Thoracic aorta (tissue), 2 donors: ENCODE measurements around the gene MB21D2. TPM values are rescaled to one million over a fixed set of nuclear protein-coding genes. Genes with fewer than 3 reads are reported as not detected.

ENCODE experiments used
- ATAC-seq: fragments of 150-250 bp; one replicate; pipeline ENCODE4 v1.8.0; 2017; ENCODE audit warnings: low read depth; ENCODE audit not compliant: insufficient number of reproducible peaks, low FRiP score
- DNase-seq: peaks from one replicate; pipeline ENCODE4 v3.0.0-alpha.2; 2020; ENCODE audit warnings: low spot score
- H3K27ac ChIP-seq, 2 donors: fragments of 200-600 bp; sonication (generic); 1 replicate in 1 of 2; 2 replicates in 1 of 2; pipeline ENCODE4 v1.5.1; 2016; ENCODE audit warnings: mild to moderate bottlenecking in 2 of 2, moderate library complexity in 2 of 2
- H3K27me3 ChIP-seq: fragments of 200-600 bp; sonication (generic); replicated peaks from 2 replicates; pipeline ENCODE4 v1.6.0; 2016; ENCODE audit warnings: mild to moderate bottlenecking; ENCODE audit not compliant: insufficient read depth
- H3K36me3 ChIP-seq: fragments of 200-600 bp; sonication (generic); one replicate; pipeline ENCODE4 v1.5.1; 2016
- H3K4me1 ChIP-seq, 2 donors: fragments of 200-600 bp; sonication (generic); 1 replicate in 1 of 2; 2 replicates in 1 of 2; pipeline versions ENCODE4 v1.5.1 to v1.6.0; 2016; ENCODE audit warnings: low read depth in 2 of 2, mild to moderate bottlenecking in 1 of 2; ENCODE audit not compliant: control insufficient read depth in 1 of 2
- H3K4me3 ChIP-seq: fragments of 200-600 bp; sonication (generic); 2 replicates; pipeline ENCODE4 v1.5.1; 2016; ENCODE audit warnings: mild to moderate bottlenecking
- H3K9me3 ChIP-seq: fragments of 200-600 bp; sonication (generic); 2 replicates; pipeline ENCODE4 v1.5.1; 2016
- CTCF ChIP-seq: fragments of 200-600 bp; sonication (generic); IDR thresholded peaks from one replicate; pipeline ENCODE4 v1.5.1; 2019; ENCODE audit warnings: antibody characterized with exemption
- total RNA-seq, 2 donors: library from RNA; depleted of rRNA; stranded (reverse); fragments of >200 nt; gene quantifications; one replicate each; pipeline versions ENCODE4 v1.1.0 to v1.2.3, GENCODE V29; 2016

Gene MB21D2
- total RNA-seq, 2 donors from 2014 or later: 4.9 to 6.4 TPM

GRCh38 chr3:192896208-192896607 is 21.4 kb downstream of the MB21D2 start:
- DNase-seq: no peak
- no peaks in the 10 kb centered on the region for H3K27me3 ChIP-seq
- no peak for ATAC-seq
- H3K27ac ChIP-seq: no peak overlapping the region
- no peaks in the 10 kb centered on the region for H3K9me3 ChIP-seq
- H3K4me1 ChIP-seq: peaks cover 0 to 14% of the 10 kb centered on the region in 2 donors
- no peak for TF ChIP-seq CTCF
- H3K4me3 ChIP-seq: no peak overlapping the region
- H3K36me3 ChIP-seq: no peaks in the 10 kb centered on the region

- DNase-seq: no peak
- Histone ChIP-seq H3K27ac (no peak overlapping the region), H3K27me3 (no peaks in the 10 kb centered on the region), H3K36me3 (no peaks in the 10 kb centered on the region), H3K9me3 (no peaks in the 10 kb centered on the region), H3K4me3 (no peak overlapping the region), H3K4me1 (peaks cover 4 to 23% of the 10 kb centered on the region in 2 donors)
- no peak for TF ChIP-seq CTCF
- no peak for ATAC-seq
Observed at GRCh38 chr3:192894676-192895075, 23.0 kb downstream of the MB21D2 start.

GRCh38 chr3:192892981-192893700 is 24.5 kb downstream of the MB21D2 start:
- Histone ChIP-seq H3K27me3 (no peaks in the 10 kb centered on the region), H3K27ac (peak overlapping the region in 1 of 2 donors; percentile 19), H3K4me1 (peaks cover 7 to 37% of the 10 kb centered on the region in 2 donors), H3K4me3 (peak overlapping the region; percentile 50), H3K36me3 (no peaks in the 10 kb centered on the region), H3K9me3 (no peaks in the 10 kb centered on the region)
- no peak for TF ChIP-seq CTCF
- no peak for DNase-seq
- ATAC-seq: no peak

- Histone ChIP-seq H3K4me1 (peaks cover 10 to 47% of the 10 kb centered on the region in 2 donors), H3K9me3 (no peaks in the 10 kb centered on the region), H3K4me3 (no peak overlapping the region), H3K36me3 (no peaks in the 10 kb centered on the region), H3K27me3 (no peaks in the 10 kb centered on the region), H3K27ac (no peak overlapping the region)
- no peak for TF ChIP-seq CTCF
- DNase-seq: no peak
- no peak for ATAC-seq
Observed at GRCh38 chr3:192890347-192891335, 27.0 kb downstream of the MB21D2 start.

- Histone ChIP-seq H3K27me3 (no peaks in the 10 kb centered on the region), H3K27ac (peak overlapping the region; percentile 24 to 41), H3K4me1 (peaks cover 10 to 47% of the 10 kb centered on the region in 2 donors), H3K9me3 (no peaks in the 10 kb centered on the region), H3K36me3 (no peaks in the 10 kb centered on the region), H3K4me3 (peak overlapping the region; percentile 6)
- DNase-seq (no peak), ATAC-seq (no peak)
- no peak for TF ChIP-seq CTCF
Observed at GRCh38 chr3:192889679-192890078, 28.0 kb downstream of the MB21D2 start.
